Measurements from ENCODE around the gene KPNA5.
"Not testable (repeated sequence)": the region's sequence is repeated elsewhere in the genome, so short reads cannot be mapped to it uniquely, and the experiment has no call there.

Gene KPNA5

GRCh38 chr6:116672306-116672705, 8.7 kb upstream of the KPNA5 start:
- TF ChIP-seq CTCF (IDR thresholded peaks at IDR 0.05; ENCODE audit: control insufficient read depth, insufficient read depth, low read depth, low read length, missing control alignments) = no peak
- no peak overlapping the region for H3K4me3 ChIP-seq (ENCODE audit: control insufficient read depth, low read depth, low read length)
- DNase-seq (ENCODE audit: low read depth) = no peak

GRCh38 chr6:116676021-116676420, 5.0 kb upstream of the KPNA5 start:
- DNase-seq (ENCODE audit: low read depth) = no peak
- no peak overlapping the region for H3K4me3 ChIP-seq (ENCODE audit: control insufficient read depth, low read depth, low read length)
- TF ChIP-seq CTCF (IDR thresholded peaks at IDR 0.05; ENCODE audit: control insufficient read depth, insufficient read depth, low read depth, low read length, missing control alignments) = no peak

GRCh38 chr6:116682334-116682712, 1.3 kb downstream of the KPNA5 start:
- DNase-seq (ENCODE audit: low read depth) = no peak
- no peak overlapping the region; the same call in 1 of the 2 replicates for H3K4me3 ChIP-seq (ENCODE audit: control insufficient read depth, low read depth, low read length)
- TF ChIP-seq CTCF (IDR thresholded peaks at IDR 0.05; ENCODE audit: control insufficient read depth, insufficient read depth, low read depth, low read length, missing control alignments) = no peak

- H3K4me3 ChIP-seq (ENCODE audit: control insufficient read depth, low read depth, low read length) = no peak overlapping the region
- DNase-seq (ENCODE audit: low read depth) = no peak
- TF ChIP-seq CTCF (IDR thresholded peaks at IDR 0.05; ENCODE audit: control insufficient read depth, insufficient read depth, low read depth, low read length, missing control alignments) = no peak
Observed at GRCh38 chr6:116685437-116685993, 4.5 kb downstream of the KPNA5 start.

- DNase-seq (ENCODE audit: low read depth); H3K4me3 ChIP-seq (ENCODE audit: control insufficient read depth, low read depth, low read length): not testable (repeated sequence)
Observed at GRCh38 chr6:116686475-116687101, 5.6 kb downstream of the KPNA5 start.

- DNase-seq (ENCODE audit: low read depth) = no peak
- no peak for TF ChIP-seq CTCF (IDR thresholded peaks at IDR 0.05; ENCODE audit: control insufficient read depth, insufficient read depth, low read depth, low read length, missing control alignments)
- no peak overlapping the region for H3K4me3 ChIP-seq (ENCODE audit: control insufficient read depth, low read depth, low read length)
Observed at GRCh38 chr6:116691154-116691553, 10.1 kb downstream of the KPNA5 start.

- H3K4me3 ChIP-seq (ENCODE audit: control insufficient read depth, low read depth, low read length); DNase-seq (ENCODE audit: low read depth): not testable (repeated sequence)
Observed at GRCh38 chr6:116692873-116693272, 11.9 kb downstream of the KPNA5 start.

GRCh38 chr6:116693275-116693674, 12.3 kb downstream of the KPNA5 start:
- not testable (repeated sequence) for DNase-seq (ENCODE audit: low read depth); H3K4me3 ChIP-seq (ENCODE audit: control insufficient read depth, low read depth, low read length)
